UCSD-AML1 (cell line): ENCODE data around the gene GPR101.
"Not testable (repeated sequence)": the region's sequence is repeated elsewhere in the genome, so short reads cannot be mapped to it uniquely, and the experiment has no call there.

Experiments used
- DNase-seq: peaks from one replicate; lab custom pipeline; 2025; ENCODE audit not compliant: unreplicated experiment; lab: John Stamatoyannopoulos, UW

Gene GPR101

DNA sequence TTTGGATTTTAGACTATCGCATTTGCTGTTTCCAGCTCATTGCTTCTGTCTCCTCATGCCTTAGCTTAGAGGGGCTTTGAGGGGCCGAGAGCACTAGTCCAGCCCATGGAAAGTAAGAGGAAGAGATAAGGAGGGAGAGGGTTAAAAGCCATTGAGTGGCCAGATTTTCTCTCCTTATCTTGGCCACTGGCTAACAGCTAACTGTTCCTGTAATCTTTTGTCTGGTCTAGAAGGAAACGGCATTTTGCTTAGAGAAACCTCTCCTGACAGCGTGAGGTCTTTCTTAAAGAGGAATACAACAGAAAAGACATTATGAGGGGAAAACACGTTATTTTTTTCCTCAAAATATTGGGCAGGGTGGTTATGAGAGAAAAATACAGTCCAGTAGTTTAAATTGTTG lies 7.9 kb downstream of the GPR101 start:
- DNase-seq: no peak

DNA sequence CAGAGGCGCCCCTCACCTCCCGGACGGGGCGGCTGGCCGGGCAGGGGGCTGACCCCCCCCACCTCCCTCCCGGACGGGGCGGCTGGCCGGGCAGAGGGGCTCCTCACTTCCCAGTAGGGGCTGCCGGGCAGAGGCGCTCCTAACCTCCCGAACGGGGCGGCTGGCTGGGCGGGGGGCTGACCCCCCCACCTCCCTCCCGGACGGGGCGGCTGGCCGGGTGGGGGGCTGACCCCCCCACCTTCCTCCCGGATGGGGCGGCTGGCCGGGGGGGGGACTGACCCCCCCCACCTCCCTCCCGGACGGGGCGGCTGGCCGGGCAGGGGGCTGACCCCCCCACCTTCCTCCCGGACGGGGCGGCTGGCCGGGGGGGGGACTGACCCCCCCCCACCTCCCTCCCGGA lies 33.6 kb downstream of the GPR101 start:
- DNase-seq: not testable (repeated sequence)

DNA sequence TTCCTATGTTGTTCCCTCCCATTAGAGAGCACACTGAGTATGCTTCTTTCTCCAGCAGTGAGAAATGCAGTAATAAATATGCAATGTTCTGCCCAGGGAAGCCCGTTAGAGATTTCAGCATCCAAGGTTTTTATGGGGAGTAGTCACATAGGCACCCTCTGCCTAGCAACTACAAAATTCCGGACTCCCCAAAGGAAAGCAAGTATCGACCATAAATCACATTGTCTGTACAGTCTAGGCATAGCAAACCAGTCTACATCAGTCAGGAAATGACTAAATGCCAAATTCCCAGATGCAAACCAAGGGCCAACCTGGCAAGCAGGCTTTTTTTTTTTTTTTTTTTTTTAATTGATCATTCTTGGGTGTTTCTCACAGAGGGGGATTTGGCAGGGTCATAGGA lies 34.8 kb downstream of the GPR101 start:
- DNase-seq: no peak
